COLO829 (cell line): ENCODE data around the gene DTX1.
A peak's percentile ranks its signal among the peaks of the same experiment; 100 is the strongest.
"Not testable (repeated sequence)": the region's sequence is repeated elsewhere in the genome, so short reads cannot be mapped to it uniquely, and the experiment has no call there.

Source experiments
- DNase-seq: peaks from one replicate; pipeline ENCODE4 v3.0.0; 2012; ENCODE audit warnings: low spot score

DTX1 gene

DNA sequence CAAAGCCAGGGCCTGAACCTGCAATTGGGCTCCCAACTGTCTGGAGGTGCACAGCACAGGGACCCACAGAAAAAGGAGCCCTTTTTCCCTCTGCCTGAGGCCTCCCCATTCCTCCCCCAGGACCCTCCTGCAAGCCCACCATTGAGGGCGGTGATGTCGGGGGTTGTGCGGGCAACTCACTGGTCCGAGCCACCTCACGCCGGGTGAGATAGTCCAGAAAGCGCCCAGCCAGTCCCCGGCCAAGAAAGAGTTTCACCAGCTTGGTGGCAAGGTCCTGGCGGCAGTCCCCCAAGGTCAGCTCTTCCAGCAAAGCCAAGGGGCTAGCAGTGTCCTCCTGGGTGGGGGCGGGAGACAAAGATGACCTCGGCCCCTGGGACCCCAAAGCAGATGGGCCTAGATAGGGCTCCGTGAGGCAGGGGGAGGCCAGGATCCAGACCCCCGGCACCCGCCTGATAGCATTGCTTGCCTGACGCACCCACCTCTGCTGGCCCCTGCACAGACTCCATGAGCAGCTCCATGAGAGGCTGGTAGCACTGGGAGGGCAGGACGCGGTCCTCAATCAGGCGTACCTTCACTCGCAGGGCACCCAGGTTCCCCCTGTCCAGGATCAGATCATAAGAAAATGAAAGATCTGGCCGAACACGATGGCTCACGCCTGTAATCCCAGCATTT, 59.1 kb downstream of the DTX1 start:
- DNase-seq: no peak

DNA sequence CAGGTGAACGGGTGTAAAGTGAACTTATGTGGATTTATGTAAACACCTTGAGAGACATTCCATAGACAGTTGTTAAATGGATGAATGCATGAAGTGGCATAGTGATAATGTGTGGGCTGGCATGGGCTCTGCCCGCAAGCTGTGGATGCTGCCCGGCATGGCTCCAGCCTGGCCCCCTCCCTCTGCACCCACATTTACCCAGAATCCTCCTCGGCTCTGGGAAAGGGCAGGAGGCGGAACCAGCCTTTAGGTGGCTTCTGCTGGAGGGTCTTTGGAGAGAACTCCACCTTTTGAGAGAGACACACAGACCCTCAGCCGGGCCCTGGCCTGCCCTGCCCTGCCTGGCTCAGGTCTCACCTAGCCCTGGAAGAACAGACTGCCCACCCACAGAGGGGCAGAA, 60.3 kb downstream of the DTX1 start:
- DNase-seq: no peak

DNA sequence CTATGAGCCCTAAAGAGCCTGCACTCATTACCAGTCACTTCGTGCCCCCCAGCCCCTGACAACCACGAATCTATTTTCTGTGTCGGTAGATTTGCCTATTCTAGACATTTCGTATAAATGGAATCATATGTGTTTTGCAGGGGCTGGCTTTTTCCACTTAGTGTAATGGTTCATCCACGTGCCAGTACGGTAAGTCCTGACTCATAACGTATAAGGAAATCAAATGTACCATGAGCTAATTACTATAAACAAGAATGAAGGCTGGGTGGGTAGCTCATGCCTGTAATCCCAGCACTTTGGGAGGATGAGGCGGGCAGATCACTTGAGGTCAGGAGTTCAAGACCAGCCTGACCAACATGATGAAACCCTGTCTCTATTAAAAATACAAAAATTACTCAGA, 61.2 kb downstream of the DTX1 start:
- DNase-seq: not testable (repeated sequence)

DNA sequence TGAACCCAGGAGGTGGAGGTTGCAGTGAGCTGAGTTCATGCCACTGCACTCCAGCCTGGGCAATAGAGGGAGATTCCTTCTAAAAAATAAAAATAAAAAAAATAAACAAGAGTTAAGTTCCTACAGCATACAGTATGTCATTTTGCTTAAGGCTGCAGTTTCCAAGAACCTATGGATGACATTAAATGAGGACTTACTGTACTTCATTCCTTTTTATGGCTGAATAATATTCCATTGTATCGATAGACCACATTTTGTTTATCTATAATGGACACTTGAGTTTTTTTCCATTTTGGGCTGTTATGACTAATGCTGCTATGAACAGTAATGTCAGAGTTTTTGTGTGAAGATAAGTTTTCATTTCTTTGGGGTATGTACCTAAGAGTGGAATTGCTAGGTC, 61.6 kb downstream of the DTX1 start:
- DNase-seq: no peak

DNA sequence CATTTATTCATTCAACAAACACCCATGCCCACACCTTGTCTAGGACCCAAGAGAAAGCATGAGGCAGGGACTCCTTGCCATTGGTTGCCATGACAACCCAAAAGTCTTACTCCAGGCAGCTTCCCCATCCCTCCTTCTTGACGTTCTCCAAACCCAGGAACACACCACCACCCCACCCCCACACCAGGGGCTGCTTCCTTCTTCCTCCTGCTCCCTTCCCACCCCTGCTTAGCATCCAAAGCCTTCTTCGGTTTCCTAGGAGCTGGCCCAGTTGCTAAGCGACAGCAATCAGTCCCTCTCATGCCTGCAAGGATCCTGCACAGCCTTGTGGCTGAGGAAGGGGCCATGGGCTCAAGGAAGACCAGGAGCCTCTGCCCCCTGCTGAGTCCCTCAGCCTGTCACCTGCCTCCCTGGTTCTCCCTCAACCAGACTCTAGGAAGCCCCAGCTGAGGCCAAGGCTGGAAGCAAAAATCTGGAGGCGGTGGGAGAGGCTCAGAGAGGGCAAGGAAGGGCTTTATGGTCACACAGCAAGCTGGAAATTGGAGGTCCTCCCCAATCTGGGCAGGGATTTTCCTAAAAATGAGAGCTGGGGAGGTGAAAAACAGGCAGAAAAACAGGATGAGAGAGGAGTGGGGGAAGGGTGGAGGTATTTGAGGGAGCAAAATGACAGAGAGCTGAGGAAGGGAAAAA, 63.6 kb downstream of the DTX1 start:
- no peak for DNase-seq

DNA sequence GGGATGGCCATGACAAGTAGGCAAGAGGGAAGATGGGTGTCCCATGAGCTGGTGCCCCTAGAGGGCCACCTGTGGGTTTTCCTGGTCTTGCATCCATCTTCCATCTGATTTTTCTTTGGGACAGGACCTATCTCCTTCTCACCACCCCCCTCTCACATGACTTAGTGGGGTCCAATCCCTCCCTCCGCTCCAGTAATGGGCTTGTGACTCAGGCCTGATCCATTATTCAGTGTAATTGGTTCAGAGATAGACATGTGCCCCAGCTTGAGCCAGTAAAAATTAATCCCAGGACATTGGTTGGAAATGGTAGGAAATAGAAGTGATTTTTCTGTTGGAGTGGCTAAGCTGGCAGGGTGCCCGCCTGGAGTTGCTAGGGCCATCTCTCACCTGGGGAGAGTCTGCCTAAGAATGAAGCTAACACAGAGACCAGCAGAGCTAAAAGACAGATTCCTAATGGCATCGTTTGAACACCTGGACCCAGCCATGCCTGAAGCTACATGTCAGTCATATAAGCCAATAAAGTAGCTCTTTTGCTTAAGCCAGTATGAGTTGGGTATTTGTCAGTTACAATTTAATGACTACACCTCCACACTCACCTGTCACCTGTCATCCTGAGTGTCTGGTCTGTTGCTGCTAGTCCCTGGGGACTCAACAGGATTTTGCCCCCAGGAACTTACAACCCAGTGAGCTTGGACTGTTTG, 64.3 kb downstream of the DTX1 start:
- no peak for DNase-seq

DNA sequence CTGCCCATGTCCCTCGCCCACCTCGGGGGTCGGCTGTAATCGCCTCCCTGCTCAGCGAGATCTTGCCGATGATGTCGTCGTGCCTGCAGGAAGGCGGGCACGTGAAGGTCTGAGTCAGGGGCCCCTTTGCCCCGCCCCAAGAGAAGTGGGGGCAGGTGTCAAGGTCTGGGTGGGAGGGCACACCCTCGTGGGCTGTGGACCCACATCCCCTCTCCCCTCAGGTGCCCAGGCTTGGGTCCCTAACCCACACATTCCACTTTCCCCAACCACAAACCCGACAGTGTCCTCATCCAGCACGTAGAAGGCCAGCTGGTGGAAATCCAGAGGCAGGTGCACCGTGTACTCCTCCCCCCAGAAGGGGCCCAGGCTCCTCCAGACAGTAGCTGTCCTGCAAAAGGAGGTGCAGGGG, 71.3 kb downstream of the DTX1 start:
- DNase-seq: no peak

DNA sequence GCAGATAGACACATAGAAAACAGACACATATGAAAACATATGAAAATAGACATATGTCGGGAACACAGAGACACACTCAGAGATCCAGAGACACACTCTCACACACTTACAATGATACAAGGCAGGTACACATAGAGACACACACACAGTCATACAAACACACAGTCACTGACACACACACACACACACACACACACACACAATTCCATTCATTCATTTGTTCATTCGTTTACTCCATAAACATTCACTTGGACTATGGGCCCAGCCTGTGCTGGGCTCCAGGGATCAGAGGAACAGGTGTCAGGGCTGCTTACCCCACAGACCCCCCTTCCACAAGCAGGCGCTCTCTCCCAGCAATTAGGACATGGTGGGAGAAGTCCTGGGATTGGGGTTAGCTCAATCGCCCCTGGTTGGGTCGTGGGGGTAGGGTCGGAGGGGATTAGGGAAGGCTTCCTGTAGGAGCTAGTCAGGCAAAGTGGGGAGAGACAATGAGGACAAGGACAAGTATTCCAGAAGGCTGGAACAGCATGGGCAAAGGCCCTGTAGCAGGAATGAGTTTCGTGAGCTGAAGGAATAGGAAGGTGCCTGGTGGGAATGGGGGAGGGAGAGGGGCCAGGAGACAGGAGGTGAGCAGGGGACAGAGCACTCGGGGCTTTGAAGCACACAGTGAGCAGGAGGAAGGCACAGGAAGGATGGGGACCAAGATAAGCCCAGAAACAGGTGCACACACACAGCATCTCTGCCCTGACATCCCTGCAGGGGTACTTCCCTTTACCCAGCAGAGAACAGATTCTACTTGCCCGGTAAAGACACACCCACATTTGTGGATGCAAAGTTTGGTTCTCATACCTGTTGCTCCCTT, 72.5 kb downstream of the DTX1 start:
- no peak for DNase-seq

DNA sequence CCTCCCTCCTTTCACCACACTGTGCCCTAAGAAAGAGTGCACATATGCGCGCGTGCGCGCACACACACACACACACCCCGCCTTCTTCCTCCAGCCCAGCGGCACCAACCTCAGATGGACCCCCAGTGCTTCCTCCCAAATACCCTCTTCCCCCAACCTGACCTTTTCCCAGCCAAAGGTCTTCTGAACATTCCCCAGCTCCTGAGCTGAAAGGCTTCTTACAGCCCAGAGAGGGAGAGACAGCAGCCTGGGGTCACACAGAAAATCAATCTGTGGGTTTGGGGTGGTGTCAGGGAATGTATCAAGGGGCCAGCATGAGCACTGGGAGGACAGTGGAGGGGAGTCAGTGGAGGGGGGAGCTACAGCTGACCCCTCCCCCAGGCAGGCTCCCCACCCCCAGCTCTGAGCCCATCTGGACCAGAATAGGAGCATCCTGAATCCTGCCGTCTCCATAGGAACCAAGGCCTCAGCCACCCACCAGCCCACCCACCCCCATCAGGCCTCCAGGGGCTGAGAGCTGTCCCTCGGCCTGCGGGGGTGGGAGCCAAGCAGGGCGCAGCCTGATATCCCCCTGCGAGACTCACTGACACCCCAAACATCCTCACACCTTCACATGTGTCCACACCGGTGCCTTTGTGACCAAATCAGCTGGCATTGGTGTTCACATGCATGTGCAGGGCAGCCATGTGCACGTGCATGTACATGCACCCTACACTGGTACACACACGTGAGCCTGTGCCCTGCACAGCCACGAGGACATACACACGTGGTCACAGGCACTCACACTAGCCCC, 73.3 kb downstream of the DTX1 start:
- DNase-seq: no peak

DNA sequence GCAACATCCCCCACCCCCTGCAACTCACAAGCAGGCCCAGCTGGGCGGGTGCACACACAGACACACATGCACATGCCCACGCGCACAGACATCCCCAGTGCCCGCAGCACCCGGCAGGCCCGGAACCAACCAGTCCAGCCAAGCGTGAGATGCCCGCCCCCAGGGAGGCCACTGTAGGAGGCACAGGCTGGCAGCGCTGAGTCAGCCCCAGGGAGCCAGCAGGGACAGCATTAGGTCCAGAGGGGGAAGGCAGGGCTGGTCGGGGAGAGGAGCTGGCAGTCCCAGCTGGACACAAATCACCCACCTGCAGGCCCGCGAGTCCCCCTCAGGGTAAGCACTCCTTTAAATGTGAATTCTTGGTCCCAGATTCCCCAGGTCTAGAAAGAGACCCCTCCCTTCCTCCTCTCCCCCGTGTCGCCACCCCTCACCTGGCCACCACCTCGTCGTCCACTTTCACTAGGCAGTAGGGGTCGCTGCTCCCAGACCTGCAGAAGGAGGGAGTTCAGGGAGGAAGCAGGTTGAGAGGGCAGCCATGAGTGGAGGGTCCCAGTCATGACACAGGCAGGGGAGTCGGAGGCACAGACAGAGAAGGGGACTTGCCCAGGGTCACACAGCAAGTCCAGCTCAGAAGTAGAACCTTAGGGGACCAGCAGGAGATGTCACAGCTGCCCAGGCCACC, 74.1 kb downstream of the DTX1 start:
- peak; percentile 36 for DNase-seq

DNA sequence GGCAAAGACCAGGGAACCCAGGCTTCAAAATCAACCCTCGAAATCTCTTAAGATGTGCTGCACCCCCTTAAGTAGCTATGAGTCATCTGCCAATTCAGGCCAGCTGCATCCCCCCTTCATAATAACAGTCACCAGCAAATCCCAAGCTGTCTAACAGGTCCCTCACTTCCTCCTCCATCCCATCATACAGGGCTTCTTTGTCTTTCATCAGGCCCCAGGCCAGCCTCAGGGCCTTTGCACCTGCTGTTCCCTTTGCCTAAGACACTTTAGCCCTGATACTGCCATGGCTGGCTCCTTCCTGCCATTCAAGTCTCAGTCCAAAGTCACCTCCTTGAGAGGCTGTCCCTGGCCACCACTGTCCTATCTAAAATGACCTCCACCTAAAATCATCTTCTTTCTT, 75.0 kb downstream of the DTX1 start:
- DNase-seq: no peak

DNA sequence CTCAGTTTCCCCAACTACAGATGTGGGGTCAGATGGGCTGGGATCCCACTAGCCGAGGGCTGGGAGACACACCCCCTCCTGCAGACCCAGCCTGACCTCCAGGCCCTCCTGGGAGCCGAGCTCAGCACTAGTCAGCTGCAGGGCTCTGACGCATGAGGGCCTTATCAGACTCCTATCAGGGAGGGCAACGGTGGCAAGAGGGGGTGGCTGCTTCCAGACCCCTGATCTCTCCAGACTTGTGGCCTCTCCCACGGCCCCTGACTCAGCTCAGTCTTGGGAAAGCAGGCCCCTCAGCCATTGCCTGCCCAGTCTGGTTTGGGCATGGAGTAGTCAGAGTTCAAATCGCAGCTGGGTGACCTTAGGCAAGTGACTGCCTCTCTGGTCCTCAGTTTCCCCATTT, 76.5 kb downstream of the DTX1 start:
- DNase-seq: no peak

DNA sequence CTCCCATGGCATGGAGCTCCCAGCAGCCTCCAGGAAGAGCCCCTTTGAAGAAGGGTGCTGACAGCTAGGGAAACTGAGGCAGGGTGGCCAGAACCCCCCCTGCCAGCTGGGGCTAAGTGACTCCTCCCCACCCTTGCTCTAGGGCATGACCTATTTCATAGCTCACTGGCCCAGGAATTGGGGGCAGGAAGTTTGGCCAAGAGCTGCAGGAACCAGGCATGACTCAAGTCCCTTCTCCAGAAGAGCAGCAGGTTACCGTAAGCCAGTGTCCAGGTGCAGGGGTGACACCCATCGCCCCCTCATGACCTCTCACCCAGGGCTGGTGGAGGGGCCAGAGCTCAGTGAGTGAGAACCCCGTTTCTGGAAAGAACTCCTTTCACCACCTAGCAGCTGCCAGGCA, 77.1 kb downstream of the DTX1 start:
- no peak for DNase-seq

DNA sequence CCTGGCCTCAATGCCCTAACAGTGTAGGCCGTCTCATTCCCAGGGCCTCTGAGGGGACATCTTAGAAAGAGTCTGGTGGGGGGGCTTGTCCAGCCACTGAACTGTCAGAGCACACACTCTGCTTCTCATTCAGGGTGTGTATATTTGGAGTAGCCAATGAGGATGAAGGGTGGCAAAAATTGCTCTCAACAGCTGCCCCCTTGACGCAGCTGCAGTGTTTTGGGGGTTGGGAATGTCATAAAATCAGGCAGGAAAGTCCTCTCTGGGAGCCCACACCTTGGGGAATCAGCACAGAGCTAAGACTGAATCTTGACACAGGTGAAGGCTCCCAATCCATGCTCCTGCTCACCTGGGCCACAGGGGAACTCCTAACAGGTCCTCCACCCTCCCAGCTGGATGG, 77.5 kb downstream of the DTX1 start:
- no peak for DNase-seq

DNA sequence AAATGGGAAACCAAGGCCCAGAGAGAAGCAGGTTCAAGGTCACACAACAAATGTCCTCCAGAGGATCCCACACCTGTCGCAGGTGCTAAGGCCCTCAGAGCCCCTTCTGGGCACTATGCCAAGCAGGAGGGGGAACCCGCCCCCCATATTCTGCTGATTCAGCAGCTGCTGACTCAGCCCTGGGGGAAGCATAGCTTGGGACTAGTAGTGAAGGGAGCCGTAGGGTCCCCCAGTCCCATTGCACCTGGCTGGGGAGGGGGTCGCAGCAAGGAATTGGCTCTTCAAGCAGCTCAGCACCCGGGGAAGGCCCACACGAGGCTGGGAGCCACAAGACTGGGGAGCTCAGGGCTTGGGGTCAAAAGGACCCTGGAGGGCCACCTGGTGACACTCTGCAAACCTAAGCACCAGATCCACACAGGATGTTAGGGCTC, 78.0 kb downstream of the DTX1 start:
- no peak for DNase-seq

DNA sequence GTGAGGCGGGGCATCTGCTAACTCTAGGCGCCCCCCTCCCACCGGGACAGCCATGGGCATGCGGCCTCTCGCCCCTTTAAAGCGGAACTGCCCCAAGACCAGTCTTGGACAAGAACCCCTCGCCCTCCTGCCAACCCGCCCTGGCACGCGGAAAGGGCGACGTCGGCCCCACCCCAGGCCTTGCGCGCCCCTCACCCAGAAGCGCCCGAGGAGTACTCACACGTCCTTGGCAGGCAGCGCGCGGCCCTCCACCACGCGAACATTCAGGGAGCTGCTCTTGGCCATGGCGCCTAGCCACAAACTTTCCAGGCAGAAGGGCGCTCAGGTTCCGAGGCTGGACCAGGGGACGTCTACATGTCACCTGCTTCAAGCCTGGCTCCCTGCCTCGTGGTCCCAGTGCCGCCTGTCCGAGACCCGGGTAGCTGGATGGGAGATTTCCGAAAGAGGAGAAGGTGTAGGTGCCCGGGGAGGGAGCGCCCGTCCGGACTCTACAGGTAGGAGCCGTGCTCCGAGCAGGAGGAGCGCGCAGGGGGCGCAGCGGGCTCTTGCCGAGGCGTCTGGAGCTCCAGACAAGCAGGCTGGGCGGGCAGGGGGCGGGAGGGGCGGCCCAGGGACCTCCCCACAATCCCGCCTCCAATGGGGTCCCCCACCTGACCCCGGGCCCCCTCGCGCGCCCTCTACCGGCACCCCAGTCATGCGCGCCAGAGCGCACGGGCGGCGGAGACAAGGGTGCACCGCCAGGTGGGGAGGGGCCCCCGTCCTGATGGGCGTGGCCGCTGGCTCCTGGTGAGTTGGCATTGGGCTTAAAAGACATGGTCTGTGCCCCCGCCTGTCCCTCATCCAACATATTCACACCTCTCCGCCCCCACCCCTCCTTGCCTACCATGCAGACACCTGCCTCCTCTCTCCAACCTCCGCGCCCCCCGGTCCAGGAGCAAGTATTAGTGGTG, 78.9 kb downstream of the DTX1 start, which contains the start of gene RASAL1:
RASAL1 (minus strand) TSS at position 584 of the 950 bp plus-strand sequence; CDS start at position 285, 299 bp downstream.
- peak; percentile 37 for DNase-seq

DNA sequence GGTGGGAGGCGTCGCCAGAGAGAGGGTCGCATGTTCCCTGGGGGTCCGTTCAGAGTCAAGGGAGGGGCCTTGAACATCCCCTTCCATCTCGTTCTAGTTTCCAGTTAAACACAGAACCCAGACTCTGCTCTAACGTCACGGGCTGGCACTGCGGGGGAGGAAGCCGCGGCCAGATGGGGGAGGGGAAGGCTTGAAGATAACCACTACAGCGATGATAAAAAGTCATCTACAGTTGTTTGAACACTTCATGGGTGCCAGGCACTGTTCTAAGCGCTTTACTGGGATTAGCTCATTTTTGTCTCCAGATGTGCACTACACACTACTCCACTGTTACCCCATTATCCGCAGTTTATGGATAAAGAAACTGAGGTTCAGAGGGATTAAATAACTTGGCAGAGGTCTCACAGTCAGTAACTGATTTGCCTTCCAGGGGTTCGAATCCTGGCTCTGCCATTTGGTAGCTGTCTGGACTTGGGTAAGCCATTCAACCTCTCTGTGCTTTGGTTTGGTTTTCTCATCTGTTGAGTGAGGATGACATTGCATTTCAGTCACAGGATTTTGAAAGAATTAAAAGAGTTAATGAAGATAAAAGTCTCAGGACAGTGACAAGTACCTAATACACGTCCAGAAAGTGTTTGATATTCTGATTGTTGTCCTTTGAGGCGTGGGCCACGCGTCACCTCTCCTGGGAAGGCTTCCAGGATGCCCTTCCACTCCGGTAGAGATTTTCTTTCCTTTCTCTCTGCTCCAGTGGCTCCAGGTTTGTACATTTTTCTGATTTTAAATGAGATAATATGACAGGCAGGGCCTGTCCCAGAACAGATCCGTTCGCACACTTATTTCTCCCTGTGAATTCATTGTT, 79.8 kb downstream of the DTX1 start:
- peak; percentile 45 for DNase-seq

DNA sequence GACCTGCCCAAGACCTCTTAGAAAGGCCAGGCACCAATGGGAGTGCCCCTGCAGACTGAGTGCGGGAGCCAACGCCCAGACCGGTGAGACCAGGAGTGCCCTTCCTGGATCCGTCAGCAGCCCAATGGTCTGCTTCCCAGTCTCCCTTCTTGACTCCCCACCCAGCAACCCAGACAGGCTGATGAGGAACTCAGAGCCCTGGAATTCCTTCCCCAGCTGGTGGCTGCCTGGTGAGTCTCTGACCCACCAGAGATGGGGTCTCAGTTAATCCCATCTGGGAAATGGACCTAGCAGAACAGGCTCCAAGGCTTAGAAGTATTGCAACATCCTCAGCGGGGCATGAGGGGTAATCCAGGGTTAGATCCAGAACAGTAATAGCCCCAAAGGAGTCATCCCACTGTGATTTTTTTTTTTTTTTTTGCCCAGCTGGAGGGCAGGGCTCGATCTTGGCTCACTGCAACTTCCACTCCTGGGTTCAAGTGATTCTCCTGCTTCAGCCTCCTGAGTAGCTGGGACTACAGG, 80.5 kb downstream of the DTX1 start:
- DNase-seq: no peak
